Middle frontal gyrus (tissue), 1 donor: Measurements from ENCODE around the gene PARP12.
A peak's percentile ranks its signal among the peaks of the same experiment; 100 is the strongest.
"Not testable (repeated sequence)": the region's sequence is repeated elsewhere in the genome, so short reads cannot be mapped to it uniquely, and the experiment has no call there.

Experiments used
- DNase-seq: peaks from one replicate; pipeline ENCODE4 v3.0.0-alpha.2; 2015; ENCODE audit warnings: low spot score; ENCODE audit errors: extremely low spot score

The PARP12 gene, protein sequence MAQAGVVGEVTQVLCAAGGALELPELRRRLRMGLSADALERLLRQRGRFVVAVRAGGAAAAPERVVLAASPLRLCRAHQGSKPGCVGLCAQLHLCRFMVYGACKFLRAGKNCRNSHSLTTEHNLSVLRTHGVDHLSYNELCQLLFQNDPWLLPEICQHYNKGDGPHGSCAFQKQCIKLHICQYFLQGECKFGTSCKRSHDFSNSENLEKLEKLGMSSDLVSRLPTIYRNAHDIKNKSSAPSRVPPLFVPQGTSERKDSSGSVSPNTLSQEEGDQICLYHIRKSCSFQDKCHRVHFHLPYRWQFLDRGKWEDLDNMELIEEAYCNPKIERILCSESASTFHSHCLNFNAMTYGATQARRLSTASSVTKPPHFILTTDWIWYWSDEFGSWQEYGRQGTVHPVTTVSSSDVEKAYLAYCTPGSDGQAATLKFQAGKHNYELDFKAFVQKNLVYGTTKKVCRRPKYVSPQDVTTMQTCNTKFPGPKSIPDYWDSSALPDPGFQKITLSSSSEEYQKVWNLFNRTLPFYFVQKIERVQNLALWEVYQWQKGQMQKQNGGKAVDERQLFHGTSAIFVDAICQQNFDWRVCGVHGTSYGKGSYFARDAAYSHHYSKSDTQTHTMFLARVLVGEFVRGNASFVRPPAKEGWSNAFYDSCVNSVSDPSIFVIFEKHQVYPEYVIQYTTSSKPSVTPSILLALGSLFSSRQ

DNA sequence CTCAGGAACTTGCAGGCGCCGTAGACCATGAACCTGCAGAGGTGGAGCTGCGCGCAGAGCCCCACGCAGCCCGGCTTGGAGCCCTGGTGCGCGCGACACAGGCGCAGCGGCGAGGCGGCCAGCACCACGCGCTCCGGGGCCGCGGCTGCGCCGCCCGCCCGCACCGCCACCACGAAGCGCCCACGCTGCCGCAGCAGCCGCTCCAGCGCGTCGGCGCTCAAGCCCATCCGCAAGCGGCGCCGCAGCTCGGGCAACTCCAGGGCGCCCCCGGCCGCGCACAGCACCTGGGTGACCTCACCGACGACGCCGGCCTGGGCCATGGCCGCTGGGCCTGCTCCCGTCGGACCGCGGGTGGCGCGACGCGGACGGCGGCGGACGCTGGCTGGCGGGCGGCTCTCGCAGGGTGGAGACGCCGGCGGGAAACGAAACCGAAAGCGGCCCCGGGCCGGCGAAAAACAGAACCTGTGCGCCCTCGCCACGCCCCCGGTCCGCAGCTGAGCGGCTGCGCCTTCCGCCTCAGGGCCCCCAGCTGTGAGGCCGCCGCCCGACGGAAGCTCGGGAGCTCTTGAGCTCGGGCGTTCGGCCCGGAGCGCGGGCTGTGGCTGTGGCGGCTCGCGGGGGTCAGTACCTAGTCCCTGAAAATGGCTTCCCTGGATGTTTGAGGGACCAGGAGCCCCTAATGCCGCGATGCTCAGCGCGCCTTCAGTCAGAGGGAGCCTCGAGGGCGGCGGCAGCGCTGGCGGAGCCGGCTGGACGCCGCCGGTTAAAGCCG is at the start of gene PARP12:
PARP12 (minus strand) TSS at position 424 of the 772 bp plus-strand sequence; CDS start at position 320, 104 bp downstream.
- DNase-seq = peak; percentile 7

- DNase-seq = not testable (repeated sequence)
Observed at GRCh38 chr7:140108777-140109176, 46.0 kb upstream of the PARP12 start.

DNA sequence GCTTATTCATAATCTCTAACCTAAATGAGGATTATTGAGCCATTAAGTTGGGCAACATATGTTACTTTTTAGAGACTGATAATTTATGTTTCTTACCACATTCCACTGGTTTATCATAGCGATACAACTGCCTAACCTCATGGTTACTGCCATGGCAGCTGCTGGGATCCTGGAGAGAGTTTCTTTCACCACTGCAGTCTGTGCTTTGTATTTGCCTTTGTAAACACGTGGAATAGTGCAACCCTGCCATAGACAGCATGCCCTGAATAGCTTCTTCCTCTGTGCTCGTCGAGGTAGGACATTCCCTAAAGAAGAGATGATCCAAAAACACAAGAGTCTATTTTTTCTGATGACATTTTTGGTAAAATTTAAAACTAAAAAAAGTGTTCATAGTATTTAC is 33.7 kb upstream of the PARP12 start:
- DNase-seq = no peak

GRCh38 chr7:140093375-140093774 is 30.6 kb upstream of the PARP12 start:
- DNase-seq = no peak

GRCh38 chr7:140085447-140085846 is 22.7 kb upstream of the PARP12 start:
- no peak for DNase-seq

DNA sequence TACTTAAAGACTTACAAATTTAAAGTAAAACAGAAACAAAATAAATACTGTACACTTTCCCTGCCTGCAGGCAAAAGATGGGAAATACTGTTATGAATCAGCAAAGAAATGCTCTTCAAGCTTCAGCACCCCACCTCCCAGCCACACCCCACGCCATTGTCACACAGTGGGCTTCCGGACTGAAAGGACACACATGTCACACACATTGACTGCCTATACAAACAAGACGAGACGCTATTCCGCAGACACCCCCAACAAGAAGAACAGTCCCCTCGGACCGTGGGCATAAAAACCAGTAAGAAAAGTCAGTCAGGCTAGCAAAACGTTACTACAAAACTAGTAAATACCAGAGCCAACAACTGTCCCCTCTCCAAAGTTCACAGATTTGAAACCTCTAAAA is 22.2 kb upstream of the PARP12 start:
- DNase-seq = no peak

DNA sequence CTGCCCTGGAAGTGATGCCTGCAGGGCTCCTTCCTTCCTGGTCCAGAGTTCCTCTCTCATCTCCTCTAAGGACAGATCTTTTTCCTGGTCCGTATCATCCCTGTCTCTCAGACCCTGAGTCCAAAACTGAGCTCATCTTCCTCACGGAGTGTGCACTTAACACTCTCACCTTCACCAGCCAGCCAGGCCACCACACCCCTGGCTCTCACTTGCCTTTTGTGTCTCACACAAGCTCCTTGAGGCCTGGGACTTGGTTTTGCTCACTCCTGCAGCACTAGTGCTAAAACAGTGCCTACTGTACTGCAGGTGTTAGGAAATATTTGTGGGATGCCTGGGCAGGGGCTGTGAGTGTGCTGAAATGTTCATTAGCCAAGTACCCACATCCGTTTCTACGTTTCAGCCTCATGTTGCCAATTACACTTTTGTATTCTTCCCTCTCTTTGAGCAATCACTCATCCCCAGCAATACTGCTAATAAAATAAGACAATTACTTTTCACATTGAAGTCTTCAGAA is 21.4 kb upstream of the PARP12 start:
- DNase-seq = no peak

GRCh38 chr7:140082770-140083169 is 20.0 kb upstream of the PARP12 start:
- DNase-seq = no peak

DNA sequence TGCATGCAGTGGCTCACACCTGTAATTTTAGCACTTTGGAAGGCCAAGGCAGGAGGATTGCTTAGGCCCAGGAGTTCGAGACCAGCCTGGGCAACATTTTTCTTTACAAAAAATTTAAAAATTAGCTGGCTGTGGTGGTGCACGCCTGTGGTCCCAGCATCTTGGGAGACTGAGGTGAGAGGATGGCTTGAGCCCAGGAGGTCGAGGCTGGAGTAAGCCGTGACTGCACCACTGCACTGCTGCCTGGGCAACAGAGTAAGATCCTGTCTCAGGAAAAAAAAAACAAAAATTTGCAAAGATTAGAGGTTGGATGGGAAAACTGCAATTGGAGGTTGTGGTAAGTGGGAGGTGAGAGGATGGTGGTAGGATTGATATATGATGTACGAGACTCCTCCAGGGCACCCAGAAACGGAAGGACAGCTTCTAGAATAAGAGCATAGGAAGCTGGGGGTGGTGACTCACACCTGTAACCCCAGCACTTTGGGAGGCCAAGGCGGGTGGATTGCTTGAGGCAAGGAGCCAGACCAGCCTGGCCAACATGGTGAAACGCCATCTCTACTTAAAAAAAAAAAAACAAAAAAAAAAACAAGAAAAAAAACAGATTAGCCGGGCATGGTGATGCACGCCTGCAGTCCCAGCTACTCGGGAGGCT is 19.1 kb upstream of the PARP12 start:
- DNase-seq = no peak

- no peak for DNase-seq
Observed at GRCh38 chr7:140080919-140081318, 18.2 kb upstream of the PARP12 start.

DNA sequence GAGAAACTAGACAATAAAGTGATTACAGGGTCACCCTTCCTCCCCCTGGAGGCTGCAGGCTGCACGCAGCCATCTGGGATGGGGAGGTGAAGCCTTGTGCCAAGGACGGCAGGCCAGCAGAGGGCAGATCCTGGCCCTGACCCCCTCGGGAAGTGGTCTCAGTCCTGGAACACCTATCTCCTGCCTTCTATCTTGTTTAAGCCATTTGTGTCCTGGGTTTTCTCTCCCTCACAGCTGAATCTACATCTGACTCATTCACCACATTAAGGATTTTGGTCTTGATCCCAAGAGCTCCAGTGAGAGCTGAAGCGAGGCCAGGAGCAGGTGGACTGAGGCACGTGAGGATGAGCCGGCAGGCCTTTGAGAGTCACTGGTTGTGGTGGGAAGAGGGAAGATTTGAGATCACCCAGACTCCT is 16.4 kb upstream of the PARP12 start:
- no peak for DNase-seq

DNA sequence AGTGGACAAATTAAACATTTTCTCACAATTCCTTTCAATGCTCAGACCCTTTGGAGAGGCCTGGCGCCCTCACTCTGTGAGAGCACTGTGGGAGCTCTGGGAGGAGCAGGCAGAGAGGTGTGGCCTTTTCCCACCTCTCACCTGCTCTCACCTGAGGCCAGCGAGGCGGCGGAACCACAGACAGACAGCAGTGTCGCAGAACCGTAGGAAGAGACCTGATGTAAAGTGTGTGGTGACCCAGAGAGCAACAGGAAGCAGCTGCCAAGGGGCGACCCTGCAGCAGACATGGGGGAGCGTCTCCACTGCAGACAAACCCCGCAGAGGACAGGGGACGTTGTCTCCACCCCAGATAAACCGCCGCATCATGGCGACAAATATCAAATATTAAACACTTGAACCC is 15.6 kb upstream of the PARP12 start:
- DNase-seq = no peak

DNA sequence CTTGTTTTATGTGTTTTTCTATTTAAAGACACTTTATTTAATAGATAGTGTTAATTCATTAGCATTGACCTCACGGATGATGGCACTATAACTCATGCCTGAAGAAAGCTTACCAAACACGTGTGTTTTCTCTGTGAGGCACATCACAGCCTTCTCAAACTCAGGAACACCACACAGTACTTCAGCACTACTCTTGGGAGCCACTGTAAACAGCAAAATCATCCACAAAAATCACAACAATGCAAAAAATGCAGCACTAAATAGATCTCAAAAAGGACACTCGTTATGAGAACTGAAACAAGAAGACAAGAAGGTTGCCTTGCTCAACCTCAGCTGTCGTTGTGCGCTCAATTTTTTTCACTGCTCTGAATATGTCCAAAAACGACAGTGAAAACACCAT is 12.0 kb upstream of the PARP12 start:
- no peak for DNase-seq

- no peak for DNase-seq
Observed at GRCh38 chr7:140070546-140070945, 7.8 kb upstream of the PARP12 start.

DNA sequence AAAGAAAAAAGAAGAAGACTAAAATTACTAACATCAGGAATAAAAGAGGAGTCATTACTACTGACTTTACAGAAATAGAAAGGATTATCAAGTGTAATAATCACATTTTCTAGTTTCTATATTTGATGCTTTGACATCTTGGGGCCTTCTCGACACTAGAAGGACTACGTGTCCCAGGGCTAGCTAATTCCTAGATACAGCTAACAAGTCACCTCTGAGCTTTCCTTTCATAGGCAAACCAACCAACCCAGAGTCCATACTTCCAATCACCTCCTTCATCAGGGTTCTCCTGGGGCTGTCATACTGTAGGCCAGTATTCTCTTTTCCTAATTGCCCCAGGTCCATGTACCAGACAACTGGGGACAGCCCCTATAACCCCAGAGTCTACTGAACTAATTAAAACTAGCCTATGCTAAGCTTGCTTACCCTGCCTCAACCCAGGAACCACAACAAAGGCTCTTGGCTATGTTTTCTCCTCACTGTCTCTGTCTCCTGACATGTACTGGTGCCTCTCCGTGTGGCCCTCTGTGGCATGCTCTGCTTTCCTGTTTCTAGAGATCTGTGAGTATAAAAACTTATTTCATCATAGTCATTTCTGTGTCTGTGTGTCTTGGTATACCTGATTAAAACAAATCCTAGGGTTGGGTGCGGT is 6.7 kb upstream of the PARP12 start:
- DNase-seq = no peak

DNA sequence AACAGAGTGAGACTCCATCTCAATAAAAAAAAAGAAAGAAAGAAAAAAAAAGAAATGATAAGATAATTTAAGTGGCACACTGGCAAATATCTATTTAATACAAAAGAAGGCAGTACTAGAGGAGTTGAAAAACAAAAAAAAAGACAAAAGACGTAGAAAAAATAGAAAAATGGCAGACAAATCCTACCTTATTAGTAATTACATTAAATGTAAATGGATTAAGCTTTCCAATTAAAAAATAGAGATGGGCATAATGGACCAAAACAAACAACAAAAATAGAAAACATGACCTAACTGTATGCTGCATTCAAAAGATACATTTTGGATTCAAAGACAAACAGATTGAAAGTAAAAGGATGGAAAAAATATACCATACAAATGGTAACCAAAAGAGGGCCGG is 5.3 kb upstream of the PARP12 start:
- no peak for DNase-seq

DNA sequence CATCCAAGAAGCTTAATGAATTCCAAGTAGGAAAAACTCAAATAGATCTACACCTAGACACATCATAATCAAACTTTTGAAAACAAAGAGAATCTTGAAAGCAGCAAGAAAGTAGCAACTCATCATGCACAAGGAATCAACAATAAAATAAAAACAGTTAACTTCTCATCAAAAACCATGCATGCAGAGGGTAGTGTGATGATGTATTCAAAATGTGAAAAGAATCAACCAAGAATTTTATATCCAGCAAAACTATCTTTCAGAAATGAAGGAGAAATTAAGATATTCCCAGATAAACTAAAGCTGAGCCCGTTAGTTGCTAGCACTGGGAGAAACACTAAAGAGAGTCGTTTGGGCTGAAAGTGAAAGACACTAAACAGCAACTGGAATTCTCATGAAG is 4.3 kb upstream of the PARP12 start:
- DNase-seq = no peak

- DNase-seq = no peak
Observed at GRCh38 chr7:140062118-140062527, 628 bp downstream of the PARP12 start.

DNA sequence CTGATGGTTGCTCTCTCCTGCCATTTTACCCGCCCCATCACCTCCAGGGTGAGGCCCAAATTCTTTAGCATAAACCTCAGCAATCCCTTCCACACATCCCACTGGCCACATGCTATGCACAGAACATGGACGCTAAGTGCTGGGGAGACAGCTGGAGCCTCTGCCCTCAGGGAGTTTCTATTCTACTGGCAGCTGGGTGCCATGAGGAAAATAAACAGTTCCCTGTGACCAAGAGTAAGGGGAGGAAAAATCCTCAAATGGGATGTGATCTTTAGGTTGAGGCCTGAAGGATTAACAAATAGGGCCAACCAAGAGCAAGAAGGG is 1.2 kb downstream of the PARP12 start:
- no peak for DNase-seq

- no peak for DNase-seq
Observed at GRCh38 chr7:140060788-140061606, 1.8 kb downstream of the PARP12 start.
